ENCODE data around the gene COG2.

GRCh38 chr1:230612651-230613050 is 29.6 kb upstream of the COG2 start:
- TF ChIP-seq KLF1 (tag by site-specific recombination; IDR thresholded peaks at IDR 0.05) (no peak), KLF16 (tag by site-specific recombination; IDR thresholded peaks at IDR 0.05) (no peak), ZNF629 (tag by site-specific recombination; IDR thresholded peaks at IDR 0.05) (no peak), ZNF558 (tag by site-specific recombination; IDR thresholded peaks at IDR 0.05) (no peak)
